KOPT-K1 (cell line): ENCODE data around the gene SH3RF2.

Experiments
- H3K27ac ChIP-seq: fragments of 200-600 bp; sonication (generic); 2 replicates; pipeline ENCODE4 v1.5.1; 2016; ENCODE audit warnings: antibody characterized with exemption, mild to moderate bottlenecking, low read depth, low read length; ENCODE audit not compliant: poor library complexity, severe bottlenecking
- H3K36me3 ChIP-seq: fragments of 200-600 bp; sonication (generic); 2 replicates; pipeline ENCODE4 v1.5.1; 2017; ENCODE audit warnings: antibody characterized with exemption, mild to moderate bottlenecking, low read length, moderate library complexity; ENCODE audit not compliant: insufficient read depth
- H3K9me3 ChIP-seq: fragments of 200-600 bp; sonication (generic); 2 replicates; pipeline ENCODE4 v1.5.1; 2017; ENCODE audit warnings: antibody characterized with exemption, low read length, mild to moderate bottlenecking; ENCODE audit not compliant: insufficient read depth, poor library complexity, severe bottlenecking

SH3RF2 gene

DNA sequence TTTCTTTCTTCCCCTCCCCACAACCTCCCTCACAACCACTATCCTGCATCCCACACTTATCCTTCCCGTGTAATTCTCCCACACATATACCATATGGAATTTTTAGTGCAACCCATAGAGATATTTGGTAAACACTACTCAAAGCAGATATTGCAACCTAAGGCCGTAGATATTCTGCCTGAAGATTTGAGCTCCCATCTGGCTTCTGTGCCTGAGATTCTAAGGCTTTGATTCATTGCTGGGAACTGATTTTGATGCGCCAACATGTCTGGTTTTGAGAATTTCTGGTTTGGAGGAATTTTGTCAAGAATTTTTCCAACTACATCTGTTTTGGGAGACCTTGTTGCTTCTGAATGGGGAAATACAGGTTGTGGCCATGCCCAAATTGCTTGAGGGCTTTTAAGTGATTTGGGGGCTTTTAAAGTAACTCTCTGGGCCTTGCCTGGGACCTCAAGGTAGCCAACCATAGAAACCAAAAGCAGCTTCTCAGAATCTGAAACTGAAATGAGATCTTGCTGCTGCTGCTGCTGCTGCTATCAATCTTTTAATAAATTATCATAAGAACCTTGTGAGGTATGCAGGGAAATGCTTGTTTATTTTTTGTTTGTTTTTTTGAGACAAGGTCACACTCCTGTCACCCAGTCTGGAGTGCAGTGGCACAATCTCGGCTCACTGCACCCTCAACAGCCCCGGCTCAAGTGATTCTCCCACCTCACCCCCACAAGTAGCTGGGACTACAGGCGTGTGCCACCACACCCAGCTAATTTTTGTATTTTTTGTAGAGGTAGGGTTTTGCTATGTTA is 132.8 kb downstream of the SH3RF2 start:
- Histone ChIP-seq H3K27ac (no peak overlapping the region), H3K9me3 (no peaks in the 10 kb centered on the region), H3K36me3 (no peaks in the 10 kb centered on the region)

DNA sequence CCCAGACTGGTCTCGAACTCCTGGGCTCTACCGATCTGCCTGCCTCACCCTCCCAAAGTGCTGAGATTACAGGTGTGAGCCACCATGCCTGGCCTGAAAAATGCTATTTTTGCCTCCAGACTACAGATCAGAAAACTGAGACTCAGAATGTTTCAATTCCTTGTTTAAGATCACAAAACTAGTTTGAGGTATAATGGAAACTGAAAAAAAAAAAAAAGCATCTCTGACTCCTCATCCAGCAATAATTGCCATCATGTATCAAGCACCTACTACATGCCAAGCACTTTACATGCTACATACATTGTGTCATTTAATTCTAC is 133.4 kb downstream of the SH3RF2 start:
- H3K27ac ChIP-seq = no peak overlapping the region
- no peaks in the 10 kb centered on the region for H3K9me3 ChIP-seq
- no peaks in the 10 kb centered on the region for H3K36me3 ChIP-seq

DNA sequence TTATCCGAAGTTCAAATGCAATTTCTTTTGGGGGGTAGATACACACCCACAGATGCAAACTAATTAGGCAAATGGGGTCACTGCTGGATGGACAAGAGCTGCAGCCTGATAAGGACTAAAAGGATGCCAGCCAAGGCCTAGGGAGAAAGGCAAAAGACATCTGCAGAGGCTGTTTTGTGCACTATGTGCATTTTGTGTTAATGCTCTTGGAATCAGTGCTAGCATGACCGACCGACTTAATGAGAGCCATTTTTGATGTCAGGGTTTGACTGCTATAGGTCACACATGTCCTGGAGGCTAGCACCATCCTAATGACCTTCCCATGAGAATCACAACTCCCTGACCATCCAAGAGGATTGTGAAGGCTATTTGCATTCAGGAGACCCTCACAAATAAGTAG is 134.4 kb downstream of the SH3RF2 start:
- Histone ChIP-seq H3K36me3 (no peaks in the 10 kb centered on the region), H3K9me3 (no peaks in the 10 kb centered on the region), H3K27ac (no peak overlapping the region)

DNA sequence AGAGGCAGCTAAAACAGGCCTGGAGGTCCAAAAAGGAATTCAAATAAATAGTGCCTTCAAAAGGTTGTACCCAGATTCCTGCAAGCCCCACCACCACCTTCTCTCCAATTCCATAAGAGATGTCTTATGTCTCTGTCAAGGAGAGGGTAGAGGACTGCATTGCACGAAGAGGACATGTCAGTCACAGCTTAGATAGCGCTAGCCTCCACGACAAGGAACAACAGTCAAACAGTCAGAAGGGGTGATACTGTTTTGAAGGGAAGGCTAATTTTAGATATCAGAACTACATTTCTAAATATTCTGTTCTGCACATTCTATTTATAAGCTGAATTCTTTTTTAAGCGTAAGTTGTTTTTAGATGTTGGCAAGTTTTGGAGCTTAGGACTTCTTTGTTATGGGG is 134.8 kb downstream of the SH3RF2 start:
- Histone ChIP-seq H3K36me3 (no peaks in the 10 kb centered on the region), H3K27ac (no peak overlapping the region), H3K9me3 (no peaks in the 10 kb centered on the region)

DNA sequence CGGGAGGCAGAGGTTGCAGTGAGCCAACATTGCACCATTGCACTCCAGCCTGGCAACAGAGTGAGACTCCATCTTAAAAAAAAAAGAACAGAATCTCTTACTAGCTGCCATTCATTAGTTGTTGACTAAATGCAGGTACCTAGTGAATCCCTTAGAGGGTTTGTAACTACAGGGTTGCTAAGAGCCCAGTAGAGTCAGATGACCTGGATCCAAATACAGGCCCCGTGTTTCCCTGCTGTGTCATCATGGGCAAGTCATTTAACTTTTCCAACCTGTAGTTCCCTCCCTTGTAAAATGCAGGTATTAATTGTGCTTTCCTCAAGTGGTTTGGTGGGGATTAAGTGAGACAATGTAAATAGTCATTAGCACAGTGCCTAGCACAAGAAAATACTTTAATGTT is 136.2 kb downstream of the SH3RF2 start:
- Histone ChIP-seq H3K36me3 (no peaks in the 10 kb centered on the region), H3K9me3 (no peaks in the 10 kb centered on the region), H3K27ac (no peak overlapping the region)

DNA sequence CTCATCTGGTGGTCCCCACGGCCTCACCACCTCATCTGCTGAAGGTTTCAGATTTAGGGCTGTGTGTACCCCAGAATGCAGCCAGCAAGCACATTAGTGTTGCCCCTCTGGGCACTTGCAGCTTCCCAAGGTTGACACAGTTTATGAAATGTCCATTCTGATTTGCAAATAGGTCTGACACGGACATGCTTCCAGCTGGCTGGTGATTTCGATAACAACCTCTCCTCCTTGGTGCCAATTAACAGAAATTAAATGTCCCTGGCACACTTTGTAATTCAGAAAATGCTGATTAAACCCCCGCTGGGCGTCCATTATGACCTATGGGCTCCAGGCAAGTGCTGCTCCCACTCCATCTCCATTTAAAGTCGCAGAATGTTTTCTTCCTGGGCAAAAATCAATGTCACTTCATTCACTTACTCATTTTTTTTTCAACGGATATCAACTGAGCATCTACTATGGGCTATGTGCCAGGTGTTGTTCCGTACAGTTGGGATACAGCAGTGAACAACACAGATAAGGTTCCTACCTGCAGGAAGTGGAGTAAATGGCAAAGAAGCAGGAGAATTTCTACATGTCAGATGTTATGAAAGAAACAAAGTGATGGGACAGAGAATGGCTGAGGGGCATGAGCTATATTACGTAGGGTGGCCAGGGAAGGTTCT is 137.0 kb downstream of the SH3RF2 start:
- Histone ChIP-seq H3K27ac (no peak overlapping the region), H3K36me3 (no peaks in the 10 kb centered on the region), H3K9me3 (no peaks in the 10 kb centered on the region)

DNA sequence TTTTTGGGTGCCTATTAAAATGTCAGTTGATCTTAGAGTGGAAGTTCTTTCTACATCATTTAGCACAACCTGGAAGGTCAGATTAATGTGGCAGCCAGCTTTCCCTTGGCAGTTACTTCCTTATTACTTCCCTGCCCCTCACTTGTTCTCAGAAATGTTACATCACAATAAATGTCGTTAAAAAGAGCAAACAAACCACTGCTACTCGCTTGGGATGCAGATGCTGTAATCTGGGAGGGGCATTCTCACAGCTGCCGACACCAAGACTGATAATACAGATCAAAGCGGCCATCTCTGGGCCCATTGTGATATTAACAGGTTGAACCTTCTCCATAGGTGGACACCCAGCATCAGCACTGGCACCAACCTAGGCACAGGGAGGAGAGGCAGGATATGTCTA is 139.7 kb downstream of the SH3RF2 start:
- H3K27ac ChIP-seq = no peak overlapping the region
- H3K36me3 ChIP-seq = no peaks in the 10 kb centered on the region
- H3K9me3 ChIP-seq = no peaks in the 10 kb centered on the region

DNA sequence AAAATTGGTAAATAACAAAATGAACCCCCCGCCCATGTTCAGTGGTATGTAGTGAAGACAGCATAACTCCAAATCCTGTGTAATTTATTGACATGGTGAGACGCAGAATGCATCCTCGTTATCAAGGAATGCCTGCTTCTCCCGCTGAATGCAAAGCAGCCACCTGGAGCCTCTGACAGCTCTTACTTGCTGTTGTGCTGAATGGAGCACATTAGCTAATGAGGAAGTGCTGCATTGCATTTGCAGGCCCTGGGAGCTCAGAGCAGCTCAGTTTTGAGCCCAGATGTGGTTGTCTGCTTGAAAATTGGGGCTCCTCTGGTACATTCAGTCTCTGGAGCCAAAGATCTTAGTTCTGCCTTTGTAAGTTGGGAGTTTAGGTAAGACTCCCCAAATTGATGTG is 140.1 kb downstream of the SH3RF2 start:
- no peak overlapping the region for H3K27ac ChIP-seq
- H3K9me3 ChIP-seq = no peaks in the 10 kb centered on the region
- no peaks in the 10 kb centered on the region for H3K36me3 ChIP-seq

DNA sequence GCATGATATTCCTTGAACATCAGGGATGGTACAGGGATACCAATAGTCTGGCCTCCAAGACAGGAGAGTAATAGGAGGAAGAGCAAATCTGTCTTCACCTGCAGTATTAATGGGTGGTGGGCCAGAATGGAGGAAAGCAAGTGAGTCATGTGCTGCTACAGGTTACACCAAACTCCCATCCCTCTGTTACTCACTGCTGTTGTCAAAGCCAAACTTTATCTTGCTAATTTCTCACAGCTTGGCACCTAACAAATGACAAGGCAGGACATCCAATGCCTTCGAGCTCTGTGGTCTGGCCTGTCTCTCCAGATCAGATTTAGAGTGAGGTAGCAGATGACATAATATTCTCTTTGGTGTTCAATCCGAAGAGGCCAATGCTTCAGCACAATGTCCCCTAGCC is 142.2 kb downstream of the SH3RF2 start:
- Histone ChIP-seq H3K27ac (no peak overlapping the region), H3K9me3 (no peaks in the 10 kb centered on the region), H3K36me3 (no peaks in the 10 kb centered on the region)

DNA sequence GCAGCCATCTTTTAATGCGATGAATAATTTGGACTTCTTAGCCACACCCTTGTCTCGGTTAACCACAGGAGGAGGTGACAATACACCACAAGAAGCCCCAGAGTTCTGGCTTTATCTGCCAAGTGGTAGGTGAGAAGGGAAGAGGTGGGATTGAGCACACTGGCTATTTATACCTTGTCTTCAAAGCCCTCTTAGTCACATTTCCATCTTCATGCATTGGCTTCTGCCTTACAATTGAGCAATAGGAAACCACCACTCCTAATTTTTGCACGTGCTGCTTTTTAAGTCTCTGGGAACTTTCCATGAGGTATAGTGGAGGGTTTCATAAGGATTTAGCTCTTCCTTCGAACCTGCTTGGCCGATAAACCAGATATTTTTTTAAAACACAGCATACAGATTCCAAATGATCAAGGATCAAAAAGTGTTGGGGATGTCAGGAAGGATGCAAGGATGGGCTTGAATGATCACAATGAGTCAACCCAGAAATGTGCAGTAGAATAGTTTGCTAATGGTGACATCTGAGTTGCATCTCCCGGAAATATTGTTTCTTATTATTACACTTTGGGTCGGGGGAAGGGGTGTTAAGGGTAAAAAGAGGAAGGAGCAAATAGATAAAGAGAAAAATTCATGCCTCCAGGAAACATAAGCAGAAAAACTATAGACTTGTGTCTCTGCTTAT is 143.5 kb downstream of the SH3RF2 start:
- H3K36me3 ChIP-seq = no peaks in the 10 kb centered on the region
- no peak overlapping the region for H3K27ac ChIP-seq
- no peaks in the 10 kb centered on the region for H3K9me3 ChIP-seq

DNA sequence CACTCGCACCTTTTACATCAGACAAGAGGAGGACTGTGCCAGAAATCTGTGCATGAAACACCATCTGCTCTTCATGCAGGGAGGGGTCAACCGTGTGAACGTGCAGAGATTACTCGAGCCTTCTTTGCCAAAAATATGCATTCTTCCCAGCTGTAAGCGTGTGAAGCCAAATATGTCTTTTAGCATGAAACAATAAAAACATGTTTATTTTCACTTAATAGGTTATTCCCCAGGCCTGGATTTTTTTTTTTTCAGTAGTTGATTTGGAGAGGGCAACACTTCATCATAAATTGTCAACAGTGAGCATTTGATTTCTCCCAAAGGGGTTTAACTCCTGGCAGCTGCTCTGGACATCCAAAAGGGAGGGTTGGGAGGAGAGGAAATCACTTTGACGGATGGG is 145.2 kb downstream of the SH3RF2 start:
- Histone ChIP-seq H3K36me3 (no peaks in the 10 kb centered on the region), H3K9me3 (no peaks in the 10 kb centered on the region), H3K27ac (no peak overlapping the region)

DNA sequence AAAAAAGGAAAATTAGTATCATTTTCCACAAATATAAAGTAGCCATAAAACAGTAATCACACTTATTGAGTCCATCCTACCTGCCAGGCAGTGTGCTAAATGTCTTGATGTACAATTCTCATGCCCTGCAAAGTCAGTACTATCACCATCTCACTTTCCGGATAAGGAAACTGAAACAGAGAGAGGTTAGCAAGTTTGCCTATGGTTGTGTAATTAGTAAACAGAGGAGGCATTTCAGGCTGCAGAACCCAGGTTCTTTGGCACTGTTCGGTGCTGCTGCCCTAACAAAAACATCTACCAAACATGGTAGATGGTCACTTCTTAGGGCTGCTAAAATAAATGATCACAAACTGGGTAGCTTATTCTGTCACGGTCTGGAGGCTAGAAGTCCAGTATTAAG is 146.4 kb downstream of the SH3RF2 start:
- Histone ChIP-seq H3K36me3 (no peaks in the 10 kb centered on the region), H3K27ac (no peak overlapping the region), H3K9me3 (no peaks in the 10 kb centered on the region)

DNA sequence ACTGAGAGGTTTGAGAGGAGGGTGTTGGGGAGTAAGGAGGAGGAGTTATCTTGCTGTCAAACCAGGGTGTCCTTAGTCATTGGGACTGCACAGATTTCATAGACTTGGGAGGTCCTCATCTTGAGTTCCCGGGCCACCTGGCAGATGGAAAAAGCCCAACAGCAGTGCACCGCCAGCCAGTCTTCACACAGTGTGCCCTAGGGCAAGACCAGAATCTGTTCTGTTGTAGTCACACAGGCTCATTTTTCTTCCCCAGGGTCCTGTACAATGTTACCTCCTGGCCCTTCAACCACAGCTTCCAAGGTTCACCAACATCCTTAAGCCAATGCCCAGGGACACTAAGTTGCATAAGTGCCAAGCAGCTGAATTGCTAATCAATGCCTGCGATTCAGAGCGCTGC is 148.0 kb downstream of the SH3RF2 start:
- Histone ChIP-seq H3K9me3 (no peaks in the 10 kb centered on the region), H3K27ac (no peak overlapping the region), H3K36me3 (no peaks in the 10 kb centered on the region)

DNA sequence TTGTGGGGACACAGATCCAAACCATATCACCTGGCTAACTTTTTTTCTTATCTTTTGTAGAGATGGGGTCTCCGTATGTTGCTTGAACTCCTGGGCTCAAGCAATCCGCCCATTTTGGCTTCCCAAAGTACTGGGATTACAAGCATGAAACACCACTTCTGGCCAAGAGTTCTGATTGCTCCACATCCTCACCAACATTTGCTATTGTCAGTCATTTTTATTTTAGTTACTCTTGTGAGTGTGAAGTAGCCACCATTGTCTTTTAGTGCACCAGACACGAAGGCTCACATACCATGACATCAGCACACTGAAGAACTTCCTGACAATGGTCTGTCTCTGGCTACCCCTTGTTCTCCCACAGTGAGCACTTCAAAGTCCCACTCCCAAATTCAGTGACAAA is 151.7 kb downstream of the SH3RF2 start:
- H3K9me3 ChIP-seq = no peaks in the 10 kb centered on the region
- no peak overlapping the region for H3K27ac ChIP-seq
- H3K36me3 ChIP-seq = no peaks in the 10 kb centered on the region

DNA sequence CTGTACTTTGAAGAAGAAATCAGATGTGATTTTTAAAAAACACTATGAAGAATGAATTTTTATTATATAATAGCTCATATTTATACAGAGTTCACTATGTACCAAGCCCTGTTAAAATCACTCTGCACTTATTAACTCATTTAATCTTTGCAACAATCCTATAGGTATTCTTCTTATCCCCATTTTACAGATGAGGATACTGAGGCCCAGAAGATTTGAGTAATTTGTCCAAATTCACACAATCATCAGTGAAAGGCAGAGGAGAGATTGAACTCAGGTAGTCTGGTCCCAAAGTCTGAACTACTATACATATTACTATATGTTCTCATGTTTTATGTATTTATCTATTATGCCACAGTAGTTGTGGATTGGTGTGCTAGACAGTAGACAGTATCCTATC is 152.9 kb downstream of the SH3RF2 start:
- Histone ChIP-seq H3K36me3 (no peaks in the 10 kb centered on the region), H3K9me3 (no peaks in the 10 kb centered on the region), H3K27ac (no peak overlapping the region)

DNA sequence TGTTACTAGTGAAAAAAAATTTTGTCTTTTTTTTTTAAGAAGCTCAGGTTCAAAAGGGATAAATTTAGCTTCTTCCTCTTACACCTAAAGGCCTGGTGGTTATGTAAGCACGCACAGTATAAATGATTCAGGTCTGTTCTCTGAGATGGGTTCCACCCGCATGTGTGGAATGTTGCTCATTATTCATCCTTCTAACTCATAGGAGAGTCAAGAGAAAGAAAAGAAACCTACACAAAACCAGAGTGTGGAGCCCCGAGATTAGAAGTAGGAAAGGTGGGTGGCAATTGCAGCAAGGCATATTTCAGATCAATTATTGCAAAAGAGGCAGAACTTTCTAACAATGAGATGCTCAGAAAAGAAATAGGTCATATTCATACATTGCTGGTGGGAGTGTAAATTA is 155.5 kb downstream of the SH3RF2 start:
- Histone ChIP-seq H3K36me3 (no peaks in the 10 kb centered on the region), H3K9me3 (no peaks in the 10 kb centered on the region), H3K27ac (no peak overlapping the region)
